Stimulated activated CD4-positive, alpha-beta T cell treated with anti-CD3 and anti-CD28 coated beads, Interleukin-4, amount 100 ng/mL, for 24 hours (primary cell): Measurements from ENCODE around the gene SLN.
"Not testable (repeated sequence)": the region's sequence is repeated elsewhere in the genome, so short reads cannot be mapped to it uniquely, and the experiment has no call there.

Experiments used
- DNase-seq: peaks from one replicate; pipeline ENCODE4 v3.0.0-alpha.2; 2020

SLN gene

GRCh38 chr11:107711861-107712755 lies at the start of gene SLN:
TSS of gene SLN (minus strand) at chr11:107712056.
- DNase-seq, result no peak

- DNase-seq, result not testable (repeated sequence)
Observed at GRCh38 chr11:107758719-107759355, 47.0 kb upstream of the SLN start.

DNA sequence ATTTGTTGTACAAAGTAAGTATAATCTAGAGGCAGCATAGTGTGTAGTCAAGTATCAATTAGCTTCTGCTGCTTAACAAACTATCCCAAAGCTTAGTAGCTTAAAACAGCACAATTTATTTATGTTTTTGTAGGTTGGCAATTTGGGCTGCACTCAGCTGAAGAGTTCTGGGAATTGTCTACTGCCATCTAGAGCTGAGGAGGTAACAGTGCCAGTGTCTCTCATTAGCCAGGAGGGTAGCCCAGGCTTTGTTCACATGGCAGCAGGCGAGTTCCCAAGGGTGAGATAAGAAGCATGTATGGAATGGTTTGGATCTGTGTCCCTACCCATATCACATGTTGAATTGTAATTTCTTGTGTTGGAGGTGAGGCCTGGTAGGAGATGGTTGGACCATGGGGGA lies 45.8 kb upstream of the SLN start:
- no peak for DNase-seq

- no peak for DNase-seq
Observed at GRCh38 chr11:107756553-107756952, 44.7 kb upstream of the SLN start.

- DNase-seq, result no peak
Observed at GRCh38 chr11:107752949-107753822, 41.3 kb upstream of the SLN start.

DNA sequence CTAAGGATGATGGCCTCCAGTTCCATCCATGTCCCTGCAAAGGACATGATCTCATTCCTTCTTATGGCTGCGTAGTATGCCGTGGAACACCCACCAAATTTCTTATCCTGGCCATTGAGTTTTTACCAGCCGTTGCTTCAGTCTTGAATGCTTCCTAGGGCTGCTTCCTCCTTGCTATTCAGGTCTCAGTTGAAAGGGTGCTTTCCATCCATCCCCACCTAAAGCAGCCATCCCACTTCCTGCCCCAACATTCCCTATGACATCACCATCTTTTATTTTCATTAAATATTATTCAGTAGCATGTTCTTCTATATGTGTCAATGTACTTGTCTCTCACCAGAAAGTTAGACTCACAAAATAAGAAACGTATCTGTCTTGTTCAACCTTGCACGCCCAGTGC lies 40.7 kb upstream of the SLN start:
- DNase-seq, result no peak

GRCh38 chr11:107751082-107751481 lies 39.2 kb upstream of the SLN start:
- no peak for DNase-seq

GRCh38 chr11:107750313-107750712 lies 38.5 kb upstream of the SLN start:
- no peak for DNase-seq

DNA sequence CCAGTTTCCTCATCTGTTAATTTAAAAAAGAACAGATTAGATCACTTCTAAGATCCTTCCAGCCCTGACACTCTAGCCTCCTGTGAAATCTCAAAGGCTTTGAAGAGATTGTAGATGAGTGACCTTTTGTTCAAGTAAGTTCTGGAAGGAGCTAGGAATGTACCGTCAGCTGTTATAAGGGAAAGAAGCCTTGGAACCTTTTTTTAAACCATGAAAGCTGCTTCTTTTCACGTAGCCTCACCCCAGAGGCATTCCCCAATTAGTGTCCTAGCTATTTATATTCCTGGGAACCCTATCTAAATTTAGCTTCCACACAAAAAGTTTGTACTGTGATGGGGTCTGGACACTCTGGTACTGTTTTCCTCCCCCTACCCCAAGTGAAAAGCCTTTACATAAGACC lies 35.8 kb upstream of the SLN start:
- DNase-seq, result no peak

DNA sequence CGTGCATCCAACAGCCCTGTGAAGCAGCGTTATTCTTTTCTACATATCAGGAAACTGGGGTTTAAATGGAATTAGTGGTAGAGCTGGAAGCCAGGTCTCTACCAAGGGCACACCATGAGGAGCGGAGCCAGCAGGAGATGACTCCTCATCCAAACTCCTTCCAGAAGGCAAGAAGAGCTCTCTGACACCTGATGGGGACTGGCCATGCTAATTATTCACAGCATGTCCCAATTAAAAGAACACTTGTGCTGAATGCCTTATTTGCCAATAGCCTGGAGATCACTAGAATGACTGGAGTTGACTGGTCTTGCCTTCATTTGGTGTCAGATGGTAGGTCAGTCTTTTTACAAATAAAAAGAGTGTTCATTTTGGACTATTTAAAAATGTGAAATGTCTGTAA lies 32.9 kb upstream of the SLN start:
- DNase-seq, result no peak

DNA sequence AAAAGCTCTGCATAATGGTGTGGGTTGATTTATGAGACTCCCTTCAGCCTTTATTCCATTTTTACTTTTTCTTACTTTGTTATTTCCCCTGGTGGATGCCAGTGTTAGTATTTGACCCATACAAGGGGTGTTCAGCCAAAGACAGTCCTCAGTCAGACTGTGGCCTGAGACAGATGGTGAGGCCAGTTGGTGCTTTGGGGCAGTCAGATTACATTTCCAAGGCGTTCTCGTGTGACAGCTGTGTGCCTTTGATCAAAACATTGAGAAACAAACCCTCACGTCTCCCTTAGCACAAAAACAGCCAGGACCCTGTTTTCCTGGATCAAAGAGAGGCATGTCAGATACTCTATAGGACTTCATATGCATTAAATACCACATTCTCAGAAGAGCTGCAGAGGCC lies 31.3 kb upstream of the SLN start:
- no peak for DNase-seq

DNA sequence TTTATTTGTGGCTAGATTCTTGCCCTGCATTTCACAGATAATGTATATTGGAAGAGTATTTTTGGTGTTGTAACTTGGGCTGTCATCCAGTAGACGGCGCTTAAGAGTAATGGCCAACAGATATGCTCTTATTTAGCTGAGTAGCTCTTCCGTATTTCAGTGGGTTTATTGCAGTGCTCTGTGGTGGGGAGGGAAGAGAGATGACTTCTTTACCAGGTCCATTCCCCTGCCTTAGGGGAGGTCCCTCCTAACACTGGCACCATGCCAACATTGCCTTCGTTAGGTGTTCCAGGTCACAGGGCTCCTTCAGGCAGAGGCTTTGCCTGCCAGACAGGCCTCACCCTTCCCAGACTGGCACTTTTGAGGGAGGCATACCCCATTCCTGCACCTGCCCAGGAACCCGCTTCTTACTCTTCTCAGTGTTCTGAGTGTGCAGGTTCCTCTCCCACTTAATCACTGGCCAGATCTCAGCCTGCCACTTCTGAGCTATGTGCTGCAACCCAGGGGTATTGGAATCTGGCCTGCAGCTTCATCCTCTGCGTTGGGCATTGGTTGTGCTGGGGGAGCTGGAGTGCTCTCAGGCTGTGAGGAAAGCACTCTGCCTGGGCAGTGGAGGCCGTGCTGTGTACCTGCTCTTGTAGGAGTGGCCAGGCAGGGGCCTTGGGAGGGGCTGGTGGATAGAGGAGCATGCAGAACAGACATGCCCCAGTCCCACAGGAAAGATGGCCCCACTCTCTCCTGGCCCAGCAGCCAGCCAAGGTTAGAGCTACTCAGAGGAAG lies 29.4 kb upstream of the SLN start:
- DNase-seq, result peak; percentile 7

- no peak for DNase-seq
Observed at GRCh38 chr11:107740271-107740670, 28.4 kb upstream of the SLN start.

- DNase-seq, result no peak
Observed at GRCh38 chr11:107736546-107736945, 24.7 kb upstream of the SLN start.

GRCh38 chr11:107733518-107733917 lies 21.7 kb upstream of the SLN start:
- DNase-seq, result no peak

GRCh38 chr11:107732689-107733051 lies 20.8 kb upstream of the SLN start:
- DNase-seq, result no peak

- DNase-seq, result no peak
Observed at GRCh38 chr11:107731941-107732688, 20.3 kb upstream of the SLN start.

GRCh38 chr11:107722662-107723061 lies 10.8 kb upstream of the SLN start:
- DNase-seq, result no peak

DNA sequence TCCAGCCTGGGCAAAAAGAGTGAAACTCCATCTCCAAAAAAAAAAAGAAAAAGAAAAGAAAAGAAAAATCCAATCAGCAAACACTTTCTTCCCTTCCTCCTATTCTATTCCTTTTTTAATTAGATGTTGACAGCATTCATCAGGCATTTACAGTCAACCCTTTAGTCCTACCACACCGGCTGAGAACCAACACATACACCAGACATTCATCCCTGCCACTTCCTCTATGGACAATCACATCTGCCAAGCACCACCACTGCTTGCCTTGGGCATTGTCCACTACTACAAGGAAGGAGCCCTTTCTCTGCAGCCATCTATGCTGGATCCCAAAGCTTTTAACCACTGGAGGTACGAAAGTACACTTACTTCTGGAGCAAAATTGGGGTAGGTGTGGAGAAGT lies 9.4 kb upstream of the SLN start:
- DNase-seq, result no peak

DNA sequence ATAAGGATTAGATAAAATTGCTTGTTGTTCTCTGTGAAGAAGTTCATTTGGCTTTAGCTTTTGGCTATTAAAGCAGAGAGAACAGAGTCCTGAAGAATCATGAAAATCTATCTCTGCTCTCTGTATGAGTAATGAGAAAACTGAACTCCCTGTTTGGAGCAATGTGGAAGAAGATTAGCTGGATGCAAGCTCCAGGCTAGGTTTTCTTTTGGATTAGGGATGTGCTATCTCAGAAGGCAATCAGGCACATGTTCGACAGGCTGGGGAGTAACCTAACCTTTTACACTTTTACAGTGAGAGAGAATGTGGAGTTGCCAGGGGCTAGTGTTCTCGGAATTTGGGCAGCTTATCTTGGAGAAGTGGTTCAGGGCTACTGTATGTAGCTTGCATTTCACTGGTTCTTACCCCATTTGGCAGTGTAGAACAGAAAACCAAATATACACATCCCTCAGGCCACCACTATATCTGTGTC lies 8.5 kb upstream of the SLN start:
- DNase-seq, result no peak

GRCh38 chr11:107719557-107720302 lies 7.9 kb upstream of the SLN start:
- no peak for DNase-seq
